Suprapubic skin (tissue), 4 donors: ENCODE data around the gene RNF32. TPM values are rescaled to one million over a fixed set of nuclear protein-coding genes. Genes with fewer than 3 reads are reported as not detected.

Experiments used
- DNase-seq, 2 donors: peaks; one replicate each; pipeline ENCODE4 v3.0.0-alpha.2; 2019; ENCODE audit warnings: low spot score in 2 of 2
- H3K27ac ChIP-seq: fragments of 200-600 bp; sonication (generic); one replicate; pipeline ENCODE4 v1.5.1; 2019
- H3K27me3 ChIP-seq: fragments of 200-600 bp; sonication (generic); one replicate; pipeline ENCODE4 v1.5.1; 2019
- H3K36me3 ChIP-seq: fragments of 200-600 bp; sonication (generic); one replicate; pipeline ENCODE4 v1.5.1; 2019
- H3K4me1 ChIP-seq: fragments of 200-600 bp; sonication (generic); one replicate; pipeline ENCODE4 v1.5.1; 2019
- H3K4me3 ChIP-seq: fragments of 200-600 bp; sonication (generic); one replicate; pipeline ENCODE4 v1.5.1; 2019; ENCODE audit warnings: mild to moderate bottlenecking
- H3K9me3 ChIP-seq: fragments of 200-600 bp; sonication (generic); one replicate; pipeline ENCODE4 v1.5.1; 2019
- CTCF ChIP-seq, 2 donors: fragments of 200-600 bp in 1 of 2; fragments of 450-650 bp in 1 of 2; sonication (generic) in 1 of 2; IDR thresholded peaks; one replicate each; pipeline ENCODE4 v1.5.1; 2016 to 2019; ENCODE audit warnings: antibody characterized with exemption in 2 of 2, mild to moderate bottlenecking in 1 of 2, moderate library complexity in 1 of 2
- EP300 ChIP-seq: sonication (generic); formaldehyde crosslinking; IDR thresholded peaks from one replicate; pipeline ENCODE4 v1.6.1; 2017; ENCODE audit warnings: antibody characterized with exemption
- POLR2A ChIP-seq, 2 donors: fragments of 450-650 bp; IDR thresholded peaks; one replicate each; pipeline ENCODE4 v1.6.1; 2017; ENCODE audit warnings: antibody characterized with exemption in 2 of 2, mild to moderate bottlenecking in 2 of 2, moderate library complexity in 2 of 2
- POLR2AphosphoS5 ChIP-seq, 3 donors: sonication (generic); formaldehyde crosslinking; IDR thresholded peaks; one replicate each; pipeline ENCODE4 v1.6.1; 2017; ENCODE audit warnings: antibody characterized with exemption in 3 of 3
- WGBS: methylation state at CpG from one replicate; pipeline ENCODE4 v1.1.5; 2018; 5-methylcytosine and 5-hydroxymethylcytosine counted together
- total RNA-seq, 4 donors: library from RNA; depleted of rRNA; stranded (reverse); fragments of >200 nt; gene quantifications; one replicate each; pipeline ENCODE4 v1.1.0, GENCODE V29; 2016

RNF32 gene
- total RNA-seq, 4 donors from 2014 or later, result 0.29 to 0.32 TPM; not detected in 2

DNA sequence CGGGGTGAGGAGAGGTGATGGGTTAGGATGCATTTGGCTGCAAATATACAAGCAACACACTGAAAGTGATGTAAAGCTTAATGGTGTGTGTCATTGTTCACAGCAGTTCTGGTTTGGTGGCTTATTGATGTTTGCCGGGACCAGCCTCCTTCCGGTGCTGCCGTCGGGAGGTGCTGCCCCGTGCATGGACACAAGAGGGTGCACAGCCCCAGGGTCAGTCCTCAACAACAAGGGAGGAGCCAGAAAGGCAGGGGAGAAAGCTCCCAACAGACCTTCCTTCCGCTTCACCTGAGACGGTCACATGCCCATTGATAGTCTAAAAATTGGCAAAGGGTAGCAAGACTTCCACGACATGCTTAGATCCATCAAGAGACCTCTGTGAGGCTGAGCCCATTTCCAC lies 9.5 kb downstream of the RNF32 start:
- Histone ChIP-seq H3K9me3 (no peaks in the 10 kb centered on the region), H3K27ac (no peak overlapping the region), H3K36me3 (no peaks in the 10 kb centered on the region), H3K4me1 (no peaks in the 10 kb centered on the region), H3K27me3 (peaks cover 12% of the 10 kb centered on the region), H3K4me3 (no peak overlapping the region)
- no peak for DNase-seq
- TF ChIP-seq POLR2A (IDR thresholded peaks at IDR 0.05), result no peak
- TF ChIP-seq POLR2AphosphoS5 (IDR thresholded peaks at IDR 0.05), result no peak
- TF ChIP-seq EP300, result no peak
- no peak for TF ChIP-seq CTCF (IDR thresholded peaks at IDR 0.05)
- 64% methylated on average over 8 of the region's 9 CpGs for WGBS

DNA sequence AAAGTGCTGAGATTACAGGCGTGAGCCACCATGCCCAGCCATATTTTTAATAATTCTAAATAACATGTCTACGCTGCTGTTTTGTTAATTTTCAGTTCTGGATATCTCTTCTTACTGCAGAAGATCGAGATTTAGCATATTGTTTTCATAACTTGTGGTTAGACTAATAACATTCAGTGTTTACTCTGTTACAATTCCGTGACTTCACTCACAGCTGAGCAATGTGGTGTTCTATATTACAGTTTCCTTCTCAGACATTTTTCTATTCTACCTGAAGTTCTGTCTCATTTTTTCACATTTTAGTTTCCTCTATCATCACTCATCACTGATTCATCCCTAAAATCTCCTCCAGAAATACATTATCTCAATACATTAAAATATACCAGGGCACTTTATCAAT lies 10.9 kb downstream of the RNF32 start:
- no peak overlapping the region for H3K4me3 ChIP-seq
- no peak overlapping the region for H3K27ac ChIP-seq
- H3K9me3 ChIP-seq, result no peaks in the 10 kb centered on the region
- no peaks in the 10 kb centered on the region for H3K4me1 ChIP-seq
- TF ChIP-seq POLR2A (IDR thresholded peaks at IDR 0.05) (no peak), CTCF (IDR thresholded peaks at IDR 0.05) (no peak), EP300 (no peak), POLR2AphosphoS5 (IDR thresholded peaks at IDR 0.05) (no peak)
- H3K27me3 ChIP-seq, result peaks cover 12% of the 10 kb centered on the region
- no peaks in the 10 kb centered on the region for H3K36me3 ChIP-seq
- 77% methylated on average over 4 of the region's 4 CpGs for WGBS
- no peak for DNase-seq

DNA sequence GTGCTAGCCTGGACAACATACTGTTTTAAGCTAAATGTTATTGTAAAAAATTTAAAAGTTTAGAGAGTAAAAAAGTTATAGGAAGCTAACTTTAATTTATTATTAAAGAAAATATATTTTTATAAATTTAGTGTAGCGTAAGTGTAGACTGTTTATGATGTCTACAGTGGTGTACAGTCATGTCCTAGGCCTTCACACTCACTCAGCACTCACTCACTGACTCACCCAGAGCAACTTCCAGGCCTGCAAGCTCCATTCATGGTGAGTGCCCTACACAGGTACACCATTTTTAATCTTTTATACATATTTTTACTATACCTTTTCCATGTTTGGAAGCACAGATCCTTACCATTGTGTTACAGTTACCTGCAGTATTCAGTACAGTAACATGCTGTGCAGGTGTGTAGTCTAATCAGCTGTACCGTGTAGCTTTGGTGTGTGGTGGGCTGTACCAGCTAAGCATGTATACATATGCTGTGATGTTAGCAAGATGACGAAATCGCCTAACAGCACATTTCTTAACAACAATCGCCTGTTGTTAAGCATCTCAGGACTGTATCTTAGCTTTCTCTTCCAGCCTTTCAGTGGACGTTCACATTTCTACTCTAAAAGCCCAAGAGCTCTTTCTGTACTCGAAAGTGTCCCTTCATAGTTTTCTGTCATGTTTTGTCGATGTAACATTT lies 12.5 kb downstream of the RNF32 start:
- DNase-seq, result no peak
- no peak for TF ChIP-seq POLR2A (IDR thresholded peaks at IDR 0.05)
- no peak for TF ChIP-seq CTCF (IDR thresholded peaks at IDR 0.05)
- no peak for TF ChIP-seq EP300
- TF ChIP-seq POLR2AphosphoS5 (IDR thresholded peaks at IDR 0.05), result no peak
- Histone ChIP-seq H3K4me3 (no peak overlapping the region), H3K9me3 (no peaks in the 10 kb centered on the region), H3K27ac (no peak overlapping the region), H3K4me1 (no peaks in the 10 kb centered on the region), H3K27me3 (peaks cover 12% of the 10 kb centered on the region), H3K36me3 (no peaks in the 10 kb centered on the region)
- WGBS, result 95% methylated on average over 8 of the region's 8 CpGs

- Histone ChIP-seq H3K27ac (no peak overlapping the region), H3K36me3 (no peaks in the 10 kb centered on the region), H3K4me1 (no peaks in the 10 kb centered on the region), H3K27me3 (peaks cover 12% of the 10 kb centered on the region), H3K4me3 (no peak overlapping the region), H3K9me3 (no peaks in the 10 kb centered on the region)
- TF ChIP-seq POLR2AphosphoS5 (IDR thresholded peaks at IDR 0.05) (no peak), EP300 (no peak), CTCF (IDR thresholded peaks at IDR 0.05) (no peak), POLR2A (IDR thresholded peaks at IDR 0.05) (no peak)
- DNase-seq, result no peak
- WGBS, result 82% methylated on average over 10 of the region's 10 CpGs
Observed at GRCh38 chr7:156654511-156655234, 14.1 kb downstream of the RNF32 start.

- WGBS, result 70% methylated on average over 6 of the region's 6 CpGs
- H3K4me1 ChIP-seq, result no peaks in the 10 kb centered on the region
- no peak overlapping the region for H3K4me3 ChIP-seq
- H3K27me3 ChIP-seq, result peaks cover 7% of the 10 kb centered on the region
- DNase-seq, result no peak
- H3K9me3 ChIP-seq, result no peaks in the 10 kb centered on the region
- no peaks in the 10 kb centered on the region for H3K36me3 ChIP-seq
- no peak overlapping the region for H3K27ac ChIP-seq
- TF ChIP-seq CTCF (IDR thresholded peaks at IDR 0.05) (no peak), POLR2A (IDR thresholded peaks at IDR 0.05) (no peak), EP300 (no peak), POLR2AphosphoS5 (IDR thresholded peaks at IDR 0.05) (no peak)
Observed at GRCh38 chr7:156655251-156655650, 14.7 kb downstream of the RNF32 start.
